Heart left ventricle (tissue), 16 donors: ENCODE data around the gene CERKL. TPM values are rescaled to one million over a fixed set of nuclear protein-coding genes. Genes with fewer than 3 reads are reported as not detected.

ENCODE experiments used
- ATAC-seq, 4 donors: fragments of 200-7000 bp; cut with Tn5 transposase; one replicate each; pipeline ENCODE4 v1.9.1; 2020 to 2022; ENCODE audit warnings: moderate library complexity in 4 of 4, mild to moderate bottlenecking in 3 of 4, moderate number of reproducible peaks in 1 of 4
- DNase-seq, 5 donors: peaks; one replicate each; pipeline ENCODE4 v3.0.0-alpha.2; 2020
- H3K27ac ChIP-seq, 12 donors: fragments of 200-600 bp; sonication (generic) in 4 of 12; one replicate each; pipeline versions ENCODE4 v1.5.0 to v1.8.0; 2016 to 2022; ENCODE audit warnings: mild to moderate bottlenecking in 2 of 12
- H3K27me3 ChIP-seq, 9 donors: fragments of 200-600 bp; sonication (generic) in 2 of 9; one replicate each; pipeline versions ENCODE4 v1.5.1 to v1.8.0; 2016 to 2022; ENCODE audit warnings: mild to moderate bottlenecking in 3 of 9
- H3K36me3 ChIP-seq, 9 donors: fragments of 200-600 bp; sonication (generic) in 2 of 9; one replicate each; pipeline versions ENCODE4 v1.5.0 to v1.8.0; 2018 to 2022; ENCODE audit warnings: mild to moderate bottlenecking in 2 of 9
- H3K4me1 ChIP-seq, 12 donors: fragments of 200-600 bp; sonication (generic) in 4 of 12; one replicate each; pipeline versions ENCODE4 v1.5.0 to v1.8.0; 2016 to 2022; ENCODE audit warnings: mild to moderate bottlenecking in 3 of 12
- H3K4me3 ChIP-seq, 12 donors: fragments of 200-600 bp; sonication (generic) in 4 of 12; one replicate each; pipeline versions ENCODE4 v1.5.0 to v1.8.0; 2017 to 2022; ENCODE audit warnings: mild to moderate bottlenecking in 9 of 12, moderate library complexity in 4 of 12
- H3K9me3 ChIP-seq, 12 donors: fragments of 200-600 bp; sonication (generic) in 4 of 12; one replicate each; pipeline versions ENCODE4 v1.5.0 to v1.8.0; 2016 to 2022; ENCODE audit warnings: mild to moderate bottlenecking in 1 of 12
- POLR2A ChIP-seq, 2 donors: fragments of 450-650 bp; IDR thresholded peaks; one replicate each; pipeline ENCODE4 v1.6.1; 2017; ENCODE audit warnings: antibody characterized with exemption in 2 of 2, mild to moderate bottlenecking in 2 of 2, moderate library complexity in 2 of 2
- WGBS, 4 donors: extraction: QIAGEN DNeasy Blood & Tissue Kit in 2 of 4; methylation state at CpG; one replicate each; pipeline versions ENCODE4 v1.1.5 to v1.1.7; 2013 to 2018; 5-methylcytosine and 5-hydroxymethylcytosine counted together
- intact Hi-C, 10 donors: fragments of 100-400 bp; cut with DNase I; formaldehyde crosslinking; loops; one replicate each; pipeline versions ENCODE4 v1.11.1 to v1.14.2; 2022
- polyA plus RNA-seq, 2 donors: library from polyadenylated mRNA; stranded (reverse); fragments of 200-250 nt; gene quantifications; one replicate each; pipeline ENCODE4 v1.2.3, GENCODE V29; 2013
- total RNA-seq, 9 donors: library from RNA; depleted of rRNA in 2 of 9; stranded (reverse); fragments of >200 nt in 2 of 9; fragmentation: NEBNext Ultra II Directional in 3 of 9; extraction: Animal tissue kit (Norgen Biotek cat#: 25700) in 3 of 9; gene quantifications; one replicate each; pipeline versions ENCODE4 v1.1.0 to v1.2.4, GENCODE V29; 2016 to 2023
- TF ChIP-seq, protein P1 (sequence below), 12 donors: fragments of 200-600 bp; sonication (generic) in 4 of 12; IDR thresholded peaks; one replicate each; pipeline versions ENCODE4 v1.5.0 to v1.8.0; 2018 to 2022; ENCODE audit warnings: antibody characterized with exemption in 12 of 12, mild to moderate bottlenecking in 5 of 12
- donor health status: ischemic (EF 13 %, LVEDD 7.1; RV severe dilation, severe dysfunction).
- donor health status: healthy with polysubstance abuse.
- donor health status: DM: no; HTN: yes; CAD: no.
- donor health status: DM: no; HTN: no; CAD: no.
- donor health status: ischemic (EF 25% LVEDD 6.9; RV normal size, moderate dysfunction).
- donor health status: ischemic (EF 25% LVEDD 5.7; RV mildly dilated, moderate dysfunction).
- donor health status: healthy.
- donor health status: DM: yes; HTN: yes; CAD: no.
- donor health status: ischemic (EF 35%, LVEDD 5.7; RV mildly dilated, moderate dysfunction).
- donor health status: nonischemic (EF 11% LVEDD 7.7; RV severe dilation, severe dysfunction).
- donor health status: DM: yes; HTN: yes; CAD: no.
- donor health status: PGD.
- donor health status: ischemic (EF 29% LVEDD 5.4; RV normal size, mild dysfunction).
- donor health status: nonischemic (EF 23%, LVEDD 6.1; RV moderate dilation, normal function).

The CERKL gene
- total and polyA plus RNA-seq, 11 donors = not detected

DNA sequence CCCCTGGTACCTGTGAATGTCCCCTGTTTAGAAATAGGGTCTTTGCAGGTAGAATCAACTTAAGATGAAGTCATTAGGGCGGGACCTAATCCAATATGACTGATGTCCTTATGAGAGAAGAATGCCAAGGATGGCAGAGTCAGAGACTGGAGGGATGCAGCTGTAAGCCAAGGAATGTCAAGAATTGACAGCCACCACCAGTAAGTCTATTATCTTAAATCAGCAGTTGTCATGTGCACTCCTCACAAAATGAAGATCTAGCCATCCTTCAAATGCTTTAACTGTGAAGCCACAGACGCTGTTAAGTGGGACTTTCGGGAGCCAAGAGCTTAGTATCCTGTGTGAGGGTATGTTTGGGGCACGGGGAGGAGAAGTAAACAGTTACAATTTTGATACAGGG is 116.5 kb downstream of the CERKL start:
- H3K27me3 ChIP-seq = no peaks in the 10 kb centered on the region
- ATAC-seq (no peak), DNase-seq (no peak)
- intact Hi-C loops = no loop called here
- H3K27ac ChIP-seq = no peak overlapping the region
- H3K4me1 ChIP-seq = no peaks in the 10 kb centered on the region
- H3K36me3 ChIP-seq = peaks cover 0 to 24% (median 0%) of the 10 kb centered on the region in 9 donors
- 70 to 81% (median 76%) methylated on average over 4 of the region's 4 CpGs for WGBS, 4 donors
- H3K4me3 ChIP-seq = no peak overlapping the region
- no peaks in the 10 kb centered on the region for H3K9me3 ChIP-seq
- TF ChIP-seq POLR2A (IDR thresholded peaks at IDR 0.05) = no peak
- TF ChIP-seq, protein P1, sequence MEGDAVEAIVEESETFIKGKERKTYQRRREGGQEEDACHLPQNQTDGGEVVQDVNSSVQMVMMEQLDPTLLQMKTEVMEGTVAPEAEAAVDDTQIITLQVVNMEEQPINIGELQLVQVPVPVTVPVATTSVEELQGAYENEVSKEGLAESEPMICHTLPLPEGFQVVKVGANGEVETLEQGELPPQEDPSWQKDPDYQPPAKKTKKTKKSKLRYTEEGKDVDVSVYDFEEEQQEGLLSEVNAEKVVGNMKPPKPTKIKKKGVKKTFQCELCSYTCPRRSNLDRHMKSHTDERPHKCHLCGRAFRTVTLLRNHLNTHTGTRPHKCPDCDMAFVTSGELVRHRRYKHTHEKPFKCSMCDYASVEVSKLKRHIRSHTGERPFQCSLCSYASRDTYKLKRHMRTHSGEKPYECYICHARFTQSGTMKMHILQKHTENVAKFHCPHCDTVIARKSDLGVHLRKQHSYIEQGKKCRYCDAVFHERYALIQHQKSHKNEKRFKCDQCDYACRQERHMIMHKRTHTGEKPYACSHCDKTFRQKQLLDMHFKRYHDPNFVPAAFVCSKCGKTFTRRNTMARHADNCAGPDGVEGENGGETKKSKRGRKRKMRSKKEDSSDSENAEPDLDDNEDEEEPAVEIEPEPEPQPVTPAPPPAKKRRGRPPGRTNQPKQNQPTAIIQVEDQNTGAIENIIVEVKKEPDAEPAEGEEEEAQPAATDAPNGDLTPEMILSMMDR (IDR thresholded peaks at IDR 0.05) = no peak

DNA sequence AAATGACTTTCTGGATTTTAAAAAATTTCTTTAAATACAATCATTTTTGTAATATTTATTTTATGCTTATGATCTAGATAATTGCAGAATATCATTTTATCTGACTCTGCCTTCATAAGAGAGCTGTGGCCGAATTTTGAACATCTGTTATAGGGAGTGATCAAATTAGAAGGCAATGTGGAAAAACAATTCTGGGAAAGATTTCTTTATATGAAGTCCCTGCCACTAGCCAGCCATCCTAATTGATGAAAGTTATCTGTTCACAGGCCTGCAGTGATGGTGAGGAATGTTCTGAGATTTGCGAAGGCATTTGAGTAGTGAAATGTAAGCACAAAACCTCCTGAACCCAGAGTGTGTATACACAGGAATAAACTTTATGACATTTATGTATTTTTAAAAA is 120.2 kb downstream of the CERKL start:
- no peak overlapping the region for H3K4me3 ChIP-seq
- peaks cover 0 to 50% (median 0%) of the 10 kb centered on the region in 9 donors for H3K36me3 ChIP-seq
- TF ChIP-seq, protein P1 (IDR thresholded peaks at IDR 0.05) = no peak
- no peak for TF ChIP-seq POLR2A (IDR thresholded peaks at IDR 0.05)
- no peaks in the 10 kb centered on the region for H3K27me3 ChIP-seq
- no peak overlapping the region for H3K27ac ChIP-seq
- no peak for DNase-seq
- no peak for ATAC-seq
- 88 to 90% (median 89%) methylated on average over 2 of the region's 2 CpGs for WGBS, 4 donors
- H3K4me1 ChIP-seq = no peaks in the 10 kb centered on the region
- H3K9me3 ChIP-seq = no peaks in the 10 kb centered on the region
- intact Hi-C loops = no loop called here

DNA sequence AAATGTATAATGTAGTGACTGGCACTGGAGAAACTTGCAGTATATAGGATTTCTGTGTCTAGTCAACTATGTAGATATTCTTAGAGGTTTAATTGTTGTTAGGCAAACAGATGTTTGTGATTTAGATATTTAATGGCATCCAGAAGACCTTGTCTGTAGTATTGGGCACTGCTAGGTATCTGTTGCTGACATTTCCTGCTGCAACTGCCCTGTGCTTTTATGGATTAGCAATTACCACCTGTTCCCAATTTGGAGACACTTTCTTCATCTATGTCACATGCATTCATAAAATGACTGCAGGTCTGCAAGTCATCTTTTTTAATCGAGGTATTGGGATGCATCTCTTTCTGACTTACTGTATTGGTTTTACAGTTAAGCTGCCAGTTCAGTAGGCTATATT is 128.5 kb downstream of the CERKL start:
- Histone ChIP-seq H3K27ac (no peak overlapping the region), H3K27me3 (no peaks in the 10 kb centered on the region), H3K36me3 (peaks cover 0 to 89% (median 0%) of the 10 kb centered on the region in 9 donors), H3K4me1 (no peaks in the 10 kb centered on the region), H3K4me3 (no peak overlapping the region), H3K9me3 (no peaks in the 10 kb centered on the region)
- WGBS, 4 donors = 75 to 86% (median 79%) methylated on average over 1 of the region's 1 CpG
- no peak for ATAC-seq
- no peak for DNase-seq
- intact Hi-C loops = no loop called here
- TF ChIP-seq, protein P1 (IDR thresholded peaks at IDR 0.05) = no peak
- TF ChIP-seq POLR2A (IDR thresholded peaks at IDR 0.05) = no peak

DNA sequence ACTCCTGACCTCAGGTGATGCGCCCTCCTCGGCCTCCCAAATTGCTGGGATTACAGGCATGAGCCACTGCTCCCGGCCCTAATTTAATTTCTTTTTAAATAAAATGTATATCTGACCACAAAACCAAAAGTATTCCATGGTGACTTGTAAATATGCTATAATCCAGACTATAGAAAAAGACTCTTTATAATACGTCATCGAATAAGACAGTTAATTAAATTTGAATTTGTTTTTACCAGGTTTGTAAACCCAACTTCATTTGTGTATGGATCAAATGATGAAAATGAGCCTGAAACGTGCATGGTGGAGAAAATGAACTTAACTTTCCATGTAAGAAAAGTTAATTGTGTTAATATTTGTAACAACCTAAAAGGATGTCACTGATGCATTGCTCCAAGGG is 129.8 kb downstream of the CERKL start:
- H3K4me1 ChIP-seq = no peaks in the 10 kb centered on the region
- no peaks in the 10 kb centered on the region for H3K9me3 ChIP-seq
- no peak overlapping the region for H3K4me3 ChIP-seq
- no peak for TF ChIP-seq POLR2A (IDR thresholded peaks at IDR 0.05)
- TF ChIP-seq, protein P1 (IDR thresholded peaks at IDR 0.05) = no peak
- peaks cover 0 to 99% (median 0%) of the 10 kb centered on the region in 9 donors for H3K36me3 ChIP-seq
- intact Hi-C loops = no loop called here
- 84 to 89% (median 87%) methylated on average over 6 of the region's 6 CpGs for WGBS, 4 donors
- no peak for ATAC-seq
- no peak overlapping the region for H3K27ac ChIP-seq
- no peak for DNase-seq
- H3K27me3 ChIP-seq = no peaks in the 10 kb centered on the region
